ENCODE measurements around the gene FBXL2. TPM values are rescaled to one million over a fixed set of nuclear protein-coding genes. Genes with fewer than 3 reads are reported as not detected.

FBXL2 gene
- total RNA-seq, 4 donors from 2014 or later = 2.2 to 4.1 (median 3.3) TPM

- no peaks in the 10 kb centered on the region for H3K9me3 ChIP-seq
- TF ChIP-seq POLR2A (IDR thresholded peaks at IDR 0.05) = no peak
- no peak for TF ChIP-seq CTCF (IDR thresholded peaks at IDR 0.05)
- no peak for TF ChIP-seq POLR2AphosphoS5 (IDR thresholded peaks at IDR 0.05)
- no peak for TF ChIP-seq EP300 (IDR thresholded peaks at IDR 0.05)
- DNase-seq (ENCODE audit: low spot score in 2 of 2) = no peak
- H3K4me1 ChIP-seq = no peaks in the 10 kb centered on the region
- H3K4me3 ChIP-seq = no peak overlapping the region
- H3K27ac ChIP-seq = no peak overlapping the region
- H3K36me3 ChIP-seq = peaks cover 54% of the 10 kb centered on the region
- no peaks in the 10 kb centered on the region for H3K27me3 ChIP-seq
- WGBS = 97% methylated on average over 12 of the region's 12 CpGs
Observed at GRCh38 chr3:33383951-33384350, 106.7 kb downstream of the FBXL2 start.

DNA sequence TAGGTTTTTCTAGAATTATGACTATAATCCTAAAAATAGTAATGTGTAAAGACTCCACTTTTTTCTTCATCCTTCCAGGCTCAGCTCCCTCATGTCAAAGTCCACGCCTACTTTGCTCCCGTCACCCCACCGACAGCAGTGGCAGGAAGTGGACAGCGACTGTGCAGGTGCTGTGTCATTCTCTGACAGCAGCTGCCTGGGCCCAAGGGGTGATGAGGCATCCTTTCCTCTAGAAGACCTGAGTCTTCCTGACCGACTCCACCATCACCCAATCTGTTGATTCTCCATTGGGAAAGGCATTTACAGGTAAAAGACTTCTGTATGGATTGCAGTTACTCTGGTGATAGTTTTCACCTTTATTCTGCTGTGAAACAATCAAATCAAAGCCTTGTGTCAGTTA lies 108.2 kb downstream of the FBXL2 start:
- Histone ChIP-seq H3K27ac (no peak overlapping the region), H3K27me3 (no peaks in the 10 kb centered on the region), H3K36me3 (peaks cover 59% of the 10 kb centered on the region), H3K4me1 (no peaks in the 10 kb centered on the region), H3K4me3 (no peak overlapping the region), H3K9me3 (no peaks in the 10 kb centered on the region)
- no peak for TF ChIP-seq POLR2A (IDR thresholded peaks at IDR 0.05)
- no peak for TF ChIP-seq POLR2AphosphoS5 (IDR thresholded peaks at IDR 0.05)
- no peak for TF ChIP-seq CTCF (IDR thresholded peaks at IDR 0.05)
- DNase-seq (ENCODE audit: low spot score in 2 of 2) = no peak
- 82% methylated on average over 5 of the region's 5 CpGs for WGBS

DNA sequence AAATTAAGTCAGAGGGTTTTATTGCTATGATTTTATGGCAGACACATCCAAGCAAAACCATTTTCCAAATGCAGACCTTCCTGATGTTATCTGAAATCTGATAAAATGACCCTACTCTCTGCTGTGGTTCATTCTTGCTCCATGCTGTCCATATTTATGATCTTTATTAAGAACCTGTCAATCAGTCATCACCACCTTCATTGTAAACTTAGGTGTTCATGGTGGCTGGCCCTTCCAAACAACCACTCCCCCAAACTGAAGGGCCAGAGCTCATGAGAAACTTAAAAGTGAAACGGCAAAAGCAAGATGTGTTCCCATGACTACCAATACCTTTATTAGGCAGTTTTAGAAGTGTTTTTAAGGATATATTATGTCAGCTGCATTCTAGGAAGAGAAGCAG lies 109.4 kb downstream of the FBXL2 start:
- Histone ChIP-seq H3K27me3 (no peaks in the 10 kb centered on the region), H3K9me3 (no peaks in the 10 kb centered on the region), H3K4me3 (no peak overlapping the region), H3K36me3 (peaks cover 67% of the 10 kb centered on the region), H3K4me1 (no peaks in the 10 kb centered on the region), H3K27ac (no peak overlapping the region)
- TF ChIP-seq EP300 (IDR thresholded peaks at IDR 0.05) (no peak), POLR2A (IDR thresholded peaks at IDR 0.05) (no peak), POLR2AphosphoS5 (IDR thresholded peaks at IDR 0.05) (no peak), CTCF (IDR thresholded peaks at IDR 0.05) (no peak)
- no peak for DNase-seq (ENCODE audit: low spot score in 2 of 2)
- WGBS = 81% methylated on average over 1 of the region's 1 CpG

GRCh38 chr3:33388374-33389100 lies 111.3 kb downstream of the FBXL2 start:
- Histone ChIP-seq H3K36me3 (peaks cover 86% of the 10 kb centered on the region), H3K4me1 (no peaks in the 10 kb centered on the region), H3K9me3 (no peaks in the 10 kb centered on the region), H3K27ac (no peak overlapping the region), H3K4me3 (no peak overlapping the region), H3K27me3 (no peaks in the 10 kb centered on the region)
- WGBS = 71% methylated on average over 7 of the region's 7 CpGs
- no peak for TF ChIP-seq POLR2A (IDR thresholded peaks at IDR 0.05)
- TF ChIP-seq POLR2AphosphoS5 (IDR thresholded peaks at IDR 0.05) = no peak
- TF ChIP-seq CTCF (IDR thresholded peaks at IDR 0.05) = no peak
- no peak for TF ChIP-seq EP300 (IDR thresholded peaks at IDR 0.05)
- no peak for DNase-seq (ENCODE audit: low spot score in 2 of 2)

DNA sequence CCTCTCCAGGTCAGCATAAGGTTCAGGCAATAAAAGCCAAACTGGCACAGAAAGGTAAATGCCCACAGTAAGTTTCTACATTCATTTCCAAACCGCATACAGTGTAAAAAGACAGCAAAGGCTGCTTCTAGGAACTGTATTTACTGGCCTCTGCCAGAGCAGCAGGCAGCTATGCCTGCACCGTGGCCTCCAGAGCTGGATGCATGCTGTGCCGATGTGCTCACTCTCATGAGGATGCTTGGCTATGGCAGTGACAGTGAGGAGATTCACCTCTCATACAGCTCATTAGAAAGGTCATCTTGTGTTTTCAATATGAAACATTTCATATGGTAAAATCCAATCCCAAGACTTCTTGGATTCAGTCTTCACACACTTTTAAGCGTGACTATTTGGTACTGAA lies 112.7 kb downstream of the FBXL2 start:
- Histone ChIP-seq H3K4me1 (no peaks in the 10 kb centered on the region), H3K4me3 (no peak overlapping the region), H3K27ac (no peak overlapping the region), H3K9me3 (no peaks in the 10 kb centered on the region), H3K27me3 (no peaks in the 10 kb centered on the region), H3K36me3 (peaks cover 89% of the 10 kb centered on the region)
- 94% methylated on average over 4 of the region's 4 CpGs for WGBS
- DNase-seq (ENCODE audit: low spot score in 2 of 2) = no peak
- no peak for TF ChIP-seq CTCF (IDR thresholded peaks at IDR 0.05)
- no peak for TF ChIP-seq EP300 (IDR thresholded peaks at IDR 0.05)
- TF ChIP-seq POLR2AphosphoS5 (IDR thresholded peaks at IDR 0.05) = no peak
- TF ChIP-seq POLR2A (IDR thresholded peaks at IDR 0.05) = no peak

All from suprapubic skin (tissue), 4 donors.